ENCODE results near the gene HRAS.

GRCh38 chr11:531919-532526 is 3.4 kb downstream of the HRAS start:
- TF ChIP-seq FOXP2 (optimal IDR thresholded peaks at IDR 0.05; ENCODE audit: control extremely low read depth, extremely low read length, insufficient read depth) = no peak
- TF ChIP-seq POLR2AphosphoS5 (IDR thresholded peaks at IDR 0.05; ENCODE audit: borderline replicate concordance, low read depth, low read length) = peak; percentile 25; the same call in 1 of the 2 replicates
- no peak for TF ChIP-seq EZH2 (IDR thresholded peaks at IDR 0.05)
